HG03432 (cell line): ENCODE measurements around the gene ARSJ.
"Not testable (repeated sequence)": the region's sequence is repeated elsewhere in the genome, so short reads cannot be mapped to it uniquely, and the experiment has no call there.

ENCODE experiments used
- ATAC-seq: cut with Tn5 transposase; IDR thresholded peaks from one replicate; pipeline ENCODE4 v1.9.1; 2021; ENCODE audit warnings: mild to moderate bottlenecking, moderate library complexity; ENCODE audit not compliant: unreplicated experiment

ARSJ gene

GRCh38 chr4:113979148-113979904 lies at the start of gene ARSJ:
ARSJ (minus strand) TSS chr4:113979647; CDS start chr4:113978834, 813 bp downstream.
- peak; percentile 66 for ATAC-seq

GRCh38 chr4:114028071-114028470 lies 48.6 kb upstream of the ARSJ start:
- ATAC-seq, result no peak

- no peak for ATAC-seq
Measured at GRCh38 chr4:114027596-114027995, 48.1 kb upstream of the ARSJ start.

GRCh38 chr4:114026447-114026846 lies 47.0 kb upstream of the ARSJ start:
- ATAC-seq, result no peak

GRCh38 chr4:114025176-114025777 lies 45.8 kb upstream of the ARSJ start:
- ATAC-seq, result peak; percentile 90

- ATAC-seq, result peak; percentile 39
Measured at GRCh38 chr4:114021451-114021850, 42.0 kb upstream of the ARSJ start.

- ATAC-seq, result no peak
Measured at GRCh38 chr4:114019969-114020358, 40.5 kb upstream of the ARSJ start.

- ATAC-seq, result no peak
Measured at GRCh38 chr4:114019276-114019968, 40.0 kb upstream of the ARSJ start.

GRCh38 chr4:114017120-114017917 lies 37.9 kb upstream of the ARSJ start:
- no peak for ATAC-seq

GRCh38 chr4:114015444-114015899 lies 36.0 kb upstream of the ARSJ start:
- ATAC-seq, result no peak

- ATAC-seq, result not testable (repeated sequence)
Measured at GRCh38 chr4:114013201-114013600, 33.8 kb upstream of the ARSJ start.

GRCh38 chr4:114012749-114013148 lies 33.3 kb upstream of the ARSJ start:
- ATAC-seq, result no peak

GRCh38 chr4:114005569-114006442 lies 26.4 kb upstream of the ARSJ start:
- no peak for ATAC-seq

GRCh38 chr4:114004483-114005226 lies 25.2 kb upstream of the ARSJ start:
- not testable (repeated sequence) for ATAC-seq

- no peak for ATAC-seq
Measured at GRCh38 chr4:113998531-113998930, 19.1 kb upstream of the ARSJ start.

- no peak for ATAC-seq
Measured at GRCh38 chr4:113998079-113998478, 18.6 kb upstream of the ARSJ start.

GRCh38 chr4:113997206-113997605 lies 17.8 kb upstream of the ARSJ start:
- ATAC-seq, result no peak

GRCh38 chr4:113996599-113997177 lies 17.2 kb upstream of the ARSJ start:
- no peak for ATAC-seq

GRCh38 chr4:113993887-113994286 lies 14.4 kb upstream of the ARSJ start:
- no peak for ATAC-seq
